NCI-H2029 (cell line): ENCODE measurements around the gene PRKCA.

Experiments
- DNase-seq: peaks from one replicate; lab custom pipeline; 2025; lab: John Stamatoyannopoulos, UW

PRKCA gene

GRCh38 chr17:66841328-66841727, 538.9 kb downstream of the PRKCA start:
- DNase-seq = no peak

- no peak for DNase-seq
These were observed 539.3 kb downstream of the PRKCA start for GRCh38 chr17:66841744-66842143.

DNA sequence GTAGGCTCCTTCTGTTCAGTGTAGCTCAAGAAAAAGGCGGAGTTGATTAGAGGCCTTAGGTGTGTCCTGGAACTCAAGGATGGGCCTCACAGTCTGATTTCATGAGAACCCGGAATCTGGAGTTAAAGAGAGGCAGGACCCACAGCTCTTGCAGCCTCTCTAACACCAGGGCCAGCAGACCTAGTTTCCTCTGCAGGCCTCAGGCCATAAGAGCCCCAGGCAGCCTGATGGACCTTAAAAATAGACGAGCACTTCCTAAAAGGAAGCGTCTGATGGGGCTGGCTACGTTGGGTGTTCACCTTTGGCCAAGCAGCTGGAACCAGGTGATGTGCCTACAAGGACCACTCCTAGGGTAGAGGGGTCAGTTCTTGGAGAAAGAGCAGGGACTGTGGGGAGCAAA, 540.1 kb downstream of the PRKCA start:
- DNase-seq = no peak

- no peak for DNase-seq
These were observed 540.5 kb downstream of the PRKCA start for GRCh38 chr17:66842959-66843358.

DNA sequence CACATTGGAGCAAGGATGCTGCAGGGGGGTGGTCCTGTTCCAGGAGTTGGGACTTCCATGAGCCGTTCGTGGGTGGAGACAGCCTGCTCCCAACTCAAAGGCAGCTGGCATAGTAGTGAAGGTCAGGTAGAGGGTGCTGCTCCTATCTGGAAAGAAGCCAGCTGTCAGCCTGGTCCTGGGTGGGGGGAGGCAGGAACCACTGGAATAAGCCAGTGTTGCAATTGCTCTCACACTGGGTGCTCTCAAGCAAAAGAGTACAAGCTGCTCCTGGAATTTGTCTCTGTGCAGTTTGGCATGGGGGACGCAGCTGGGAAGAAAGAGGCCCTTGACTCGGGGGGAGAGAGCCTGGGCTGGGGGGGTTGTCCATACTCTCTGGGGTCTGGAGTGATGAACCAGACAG, 541.2 kb downstream of the PRKCA start:
- no peak for DNase-seq

GRCh38 chr17:66847704-66848103, 545.3 kb downstream of the PRKCA start:
- no peak for DNase-seq

DNA sequence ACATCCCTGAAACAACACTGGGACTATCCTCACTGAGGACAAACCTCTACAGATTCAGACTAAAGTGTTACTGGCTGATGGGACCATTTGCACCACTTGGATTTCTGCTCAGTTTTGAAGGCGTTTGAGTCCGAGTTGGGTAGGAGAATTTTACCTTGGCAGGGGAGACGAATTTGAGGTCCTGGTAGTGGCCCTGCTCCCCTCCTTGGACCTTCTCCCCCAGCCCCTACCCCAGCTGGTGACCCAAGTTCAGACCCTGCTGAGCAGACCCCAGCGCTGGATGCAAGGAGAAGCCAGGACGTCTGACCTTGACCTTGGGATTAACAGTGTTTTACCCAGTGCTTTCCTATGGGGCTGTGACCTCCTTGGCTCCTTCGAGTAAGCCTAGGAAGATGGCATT, 546.1 kb downstream of the PRKCA start:
- no peak for DNase-seq

- DNase-seq = no peak
These were observed 546.7 kb downstream of the PRKCA start for GRCh38 chr17:66849032-66849655.

DNA sequence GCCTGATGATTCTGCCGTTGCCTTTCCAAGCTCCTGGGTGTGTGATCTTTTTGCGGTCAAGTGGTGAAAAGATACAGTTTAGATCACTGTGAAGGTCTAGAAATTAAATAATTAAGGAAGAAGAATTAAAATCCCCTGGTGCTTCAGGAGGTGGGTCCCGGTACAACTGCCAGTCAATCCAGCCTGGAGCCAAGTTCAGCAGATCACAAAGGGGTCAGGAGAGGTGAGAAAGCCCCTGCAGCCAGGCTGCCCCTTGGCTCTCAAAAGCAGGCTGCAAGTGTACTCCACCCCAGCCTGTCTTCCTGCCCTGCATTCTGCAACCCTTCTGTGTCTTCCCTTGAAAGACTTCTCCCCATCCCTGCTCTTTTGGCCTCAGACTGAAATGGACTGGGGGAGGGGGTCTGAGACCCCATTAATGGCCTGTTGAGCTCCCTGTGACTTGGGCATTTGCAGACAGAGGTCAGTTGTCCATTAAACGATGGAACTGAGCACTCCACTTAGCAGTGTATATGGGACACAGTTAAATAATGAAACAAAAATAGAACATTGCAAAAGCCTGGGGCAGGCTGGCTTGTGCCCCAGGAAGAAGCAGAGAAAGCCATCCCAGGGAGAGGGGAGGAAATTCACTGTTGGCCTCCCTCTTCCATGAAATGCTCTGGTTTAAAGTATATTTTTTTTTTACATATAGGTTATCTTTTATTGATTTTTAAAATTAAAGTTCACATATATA, 547.6 kb downstream of the PRKCA start:
- no peak for DNase-seq

DNA sequence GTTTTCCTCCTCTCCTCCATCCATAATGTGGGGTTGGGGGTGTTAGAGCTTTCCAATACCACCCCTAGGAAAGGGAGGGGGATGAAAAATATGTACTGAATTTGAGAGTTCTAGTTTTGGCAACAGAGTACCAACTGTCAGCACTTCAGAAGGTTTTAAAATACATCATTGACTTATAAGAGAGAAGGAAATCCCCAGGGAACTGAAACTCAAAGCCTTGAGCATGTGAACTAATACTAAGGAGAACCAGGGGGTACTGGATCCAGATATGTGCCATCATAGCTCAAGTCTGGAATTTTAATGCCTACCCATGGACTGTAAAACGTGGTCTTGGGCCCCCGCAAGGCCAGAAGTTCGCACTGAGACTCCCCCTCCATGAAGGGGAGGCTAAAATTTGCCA, 548.3 kb downstream of the PRKCA start:
- DNase-seq = no peak

DNA sequence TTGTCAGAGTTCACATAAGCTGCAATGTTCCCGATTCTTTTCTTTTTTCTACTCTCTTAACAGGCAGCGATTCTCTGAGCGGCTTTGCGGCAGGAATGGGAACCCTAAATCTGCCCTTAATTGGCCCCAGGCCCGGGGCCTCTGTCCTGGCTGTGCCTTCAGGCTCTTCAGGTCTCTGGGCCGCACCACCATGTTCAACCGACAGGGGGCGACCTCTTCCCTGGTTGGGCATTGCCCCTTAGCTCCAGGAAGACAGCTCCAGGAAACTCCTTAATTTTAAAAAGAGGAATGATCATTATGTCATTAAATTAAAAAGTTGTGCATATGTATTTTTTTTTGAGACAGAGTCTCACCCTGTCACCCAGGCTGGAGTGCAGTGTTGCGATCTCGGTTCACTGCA, 552.8 kb downstream of the PRKCA start:
- no peak for DNase-seq

- DNase-seq = no peak
These were observed 556.0 kb downstream of the PRKCA start for GRCh38 chr17:66858226-66859083.

DNA sequence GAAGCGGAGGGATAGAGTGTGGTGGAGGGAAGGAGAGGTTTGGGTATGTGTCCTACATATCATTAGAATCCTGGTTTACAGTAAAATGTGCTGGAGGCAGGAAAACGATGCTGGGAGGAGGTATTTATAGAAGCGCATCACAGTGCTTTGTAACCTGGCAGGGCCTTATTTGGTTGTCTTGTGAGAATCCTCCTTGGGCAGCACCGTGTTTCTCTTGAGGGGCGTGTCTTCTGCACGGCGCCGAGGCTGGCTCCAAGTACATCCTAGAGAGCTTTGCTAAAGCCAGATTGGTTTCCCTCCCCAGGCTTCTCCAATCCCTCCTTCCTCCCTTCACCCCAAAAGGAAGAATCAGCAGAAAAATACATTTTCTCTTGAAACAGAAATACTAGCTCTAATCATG, 556.9 kb downstream of the PRKCA start:
- no peak for DNase-seq

DNA sequence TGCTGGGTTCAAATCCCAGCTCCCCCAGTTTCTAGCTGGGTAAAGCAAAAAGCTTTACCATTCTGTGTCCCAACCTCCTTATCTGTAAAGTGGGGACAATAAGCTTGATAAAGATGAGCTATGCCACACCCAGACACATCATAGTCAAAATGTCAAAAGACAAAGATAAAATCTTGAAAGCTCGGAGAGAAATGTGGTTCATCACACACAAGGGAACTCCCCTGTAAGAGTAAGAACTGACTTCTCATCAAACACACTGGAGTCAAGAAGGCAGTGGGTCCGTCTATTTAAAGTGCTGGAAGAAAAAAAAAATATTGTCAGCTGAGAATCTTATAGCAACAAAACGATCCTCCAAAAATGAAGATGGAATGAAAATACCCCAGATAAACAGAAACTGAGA, 557.8 kb downstream of the PRKCA start:
- DNase-seq = no peak
